Frontal cortex (tissue), 4 donors: ENCODE measurements around the gene SF3B2. TPM values are rescaled to one million over a fixed set of nuclear protein-coding genes. Genes with fewer than 3 reads are reported as not detected.
"Not testable (repeated sequence)": the region's sequence is repeated elsewhere in the genome, so short reads cannot be mapped to it uniquely, and the experiment has no call there.

Experiments used
- DNase-seq, 2 donors: peaks; one replicate each; pipeline ENCODE4 v3.0.0; 2012; ENCODE audit warnings: low spot score in 2 of 2
- FAIRE-seq: peaks from 2 replicates; lab custom pipeline; 2012; peaks lifted over from hg19 to GRCh38; lab: Jason Lieb, UNC
- total RNA-seq: library from RNA; depleted of rRNA; stranded (reverse); fragments of >200 nt; gene quantifications from one replicate; pipeline ENCODE4 v1.2.3, GENCODE V29; 2014
- donor health status: control.
- donor health status: control.
- donor health status: control.

Gene SF3B2
- total RNA-seq, 1 donor from 2014 or later = 90.9 TPM

DNA sequence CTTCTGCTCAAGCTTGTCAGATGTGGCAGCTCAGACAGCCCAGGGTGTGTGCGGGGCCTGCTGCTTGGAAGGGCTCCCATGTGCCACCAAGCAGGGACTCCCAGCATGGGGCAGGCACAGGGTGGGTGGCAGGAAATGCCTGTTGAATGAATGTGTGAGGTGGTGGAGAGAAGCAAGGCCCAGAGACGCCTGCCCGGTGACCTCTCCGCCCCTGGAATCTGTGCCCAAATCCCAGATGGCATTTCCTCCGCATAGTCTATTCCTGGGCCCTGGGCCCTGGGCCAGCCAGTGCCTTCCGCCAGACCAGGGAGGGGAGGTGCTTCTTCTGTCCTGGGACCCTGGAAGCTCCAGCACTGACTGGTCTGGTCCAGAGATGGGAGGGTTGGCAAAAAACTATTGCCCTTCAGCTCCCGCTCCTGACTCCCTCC is 36.7 kb upstream of the SF3B2 start:
- DNase-seq (no peak), FAIRE-seq (no peak)

GRCh38 chr11:66015936-66016792 is 36.0 kb upstream of the SF3B2 start:
- DNase-seq (no peak), FAIRE-seq (no peak)

- FAIRE-seq = no peak
These were observed 35.4 kb upstream of the SF3B2 start for GRCh38 chr11:66016793-66017177.

GRCh38 chr11:66017321-66017720 is 34.8 kb upstream of the SF3B2 start:
- DNase-seq (no peak), FAIRE-seq (no peak)

More at GRCh38 chr11:66016793-66017177, 35.4 kb upstream of the SF3B2 start:
- no peak for DNase-seq

DNA sequence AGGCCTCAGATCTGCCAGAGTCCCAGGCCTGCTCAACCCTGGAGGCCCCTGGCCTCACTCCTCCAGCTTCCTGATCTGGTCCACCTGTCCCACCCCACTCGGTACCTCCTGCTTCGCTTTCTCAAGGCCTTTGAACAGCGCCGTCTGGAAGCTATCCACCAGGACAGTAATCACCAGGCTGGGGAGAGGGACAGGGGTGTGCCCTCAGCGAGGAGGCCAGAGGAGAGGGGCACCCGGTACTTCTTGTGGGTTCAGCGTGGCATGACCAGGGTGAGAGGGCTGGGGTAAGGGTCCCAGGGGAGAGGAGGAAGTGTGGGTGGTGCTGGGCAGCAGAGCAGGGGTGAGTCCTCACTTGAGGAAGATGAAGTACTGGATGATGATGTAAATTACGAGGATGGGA is 32.0 kb upstream of the SF3B2 start:
- no peak for DNase-seq
- no peak for FAIRE-seq

DNA sequence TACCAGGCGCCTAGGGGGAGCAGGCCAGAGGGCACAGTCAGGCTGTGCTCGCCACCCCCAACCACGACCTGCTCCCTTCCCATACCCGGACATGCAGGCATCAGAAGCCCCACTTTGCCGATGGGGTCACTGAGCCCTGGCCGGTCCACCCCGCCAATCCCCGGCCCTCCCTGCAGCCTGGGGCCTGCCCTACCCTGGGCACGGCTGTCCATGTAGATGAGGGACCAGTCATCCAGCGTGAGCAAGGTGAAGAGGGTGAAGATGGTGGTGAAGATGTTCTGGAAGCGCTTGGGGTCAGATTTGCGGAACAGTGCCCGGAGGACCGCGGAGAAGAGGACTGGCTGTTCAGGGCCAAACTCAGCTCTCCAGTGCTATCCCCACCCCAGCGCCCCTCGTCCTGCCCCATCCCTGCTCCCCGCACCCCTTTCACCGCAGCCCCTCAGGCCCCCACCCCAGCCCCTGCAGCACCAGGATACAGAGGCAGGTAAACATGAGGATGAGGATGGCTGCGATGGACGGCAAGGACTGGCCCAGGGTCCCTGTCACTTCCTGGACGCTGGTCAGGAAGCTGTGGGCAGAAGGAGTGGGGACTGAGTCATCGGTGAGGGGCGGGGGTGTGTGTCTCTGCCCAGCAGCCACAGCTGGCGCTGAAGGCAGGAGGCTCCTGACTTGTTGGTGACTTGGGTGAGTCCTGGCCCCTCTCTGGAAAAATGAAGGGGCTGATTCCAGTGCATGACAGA is 31.4 kb upstream of the SF3B2 start:
- FAIRE-seq (no peak), DNase-seq (no peak)

- DNase-seq (peak; percentile 71 to 86), FAIRE-seq (no peak)
These were observed 29.6 kb upstream of the SF3B2 start for GRCh38 chr11:66022401-66023185.

DNA sequence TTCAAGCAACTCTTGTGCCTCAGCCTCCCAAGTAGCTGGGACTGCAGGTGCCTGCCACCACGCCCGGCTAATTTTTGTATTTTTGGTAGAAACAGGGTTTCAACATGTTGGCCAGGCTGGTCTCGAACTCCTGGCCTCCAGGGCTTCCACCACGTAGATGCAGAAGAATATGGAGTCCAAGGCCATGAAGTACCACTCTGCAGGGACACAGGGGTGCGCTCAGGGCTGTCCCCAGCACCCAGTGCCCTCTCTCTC is 29.1 kb upstream of the SF3B2 start:
- DNase-seq, FAIRE-seq: not testable (repeated sequence)

DNA sequence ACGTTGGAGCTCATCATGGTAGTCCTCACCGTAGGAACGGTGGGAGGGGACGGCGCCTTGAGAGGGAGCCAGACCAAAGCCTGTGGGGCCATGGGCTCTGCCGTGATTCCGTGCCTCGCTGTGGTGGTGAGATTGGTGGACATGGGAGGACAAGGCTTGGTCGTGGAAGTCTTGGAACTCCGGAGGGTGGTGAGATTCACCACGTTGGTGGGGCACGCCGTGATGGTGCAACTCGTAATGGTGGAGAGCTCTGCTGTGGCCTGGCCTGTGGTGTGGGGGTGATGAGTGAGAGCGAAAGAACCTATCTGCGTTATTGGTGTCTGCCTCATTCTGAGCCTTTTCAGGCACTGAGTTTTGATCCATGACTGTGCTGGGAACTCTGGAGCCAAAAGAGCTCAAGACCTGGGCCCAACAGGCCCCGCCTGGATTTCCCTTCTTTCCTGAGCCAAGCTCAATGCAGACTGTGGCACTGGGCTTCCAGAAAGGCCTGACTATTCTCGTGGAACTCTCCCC is 26.1 kb upstream of the SF3B2 start, which contains the start of gene CATSPER1:
CATSPER1 (minus strand) TSS at position 463 of the 513 bp plus-strand sequence; CDS start at position 363, 100 bp downstream.
- no peak for FAIRE-seq
- DNase-seq = no peak

DNA sequence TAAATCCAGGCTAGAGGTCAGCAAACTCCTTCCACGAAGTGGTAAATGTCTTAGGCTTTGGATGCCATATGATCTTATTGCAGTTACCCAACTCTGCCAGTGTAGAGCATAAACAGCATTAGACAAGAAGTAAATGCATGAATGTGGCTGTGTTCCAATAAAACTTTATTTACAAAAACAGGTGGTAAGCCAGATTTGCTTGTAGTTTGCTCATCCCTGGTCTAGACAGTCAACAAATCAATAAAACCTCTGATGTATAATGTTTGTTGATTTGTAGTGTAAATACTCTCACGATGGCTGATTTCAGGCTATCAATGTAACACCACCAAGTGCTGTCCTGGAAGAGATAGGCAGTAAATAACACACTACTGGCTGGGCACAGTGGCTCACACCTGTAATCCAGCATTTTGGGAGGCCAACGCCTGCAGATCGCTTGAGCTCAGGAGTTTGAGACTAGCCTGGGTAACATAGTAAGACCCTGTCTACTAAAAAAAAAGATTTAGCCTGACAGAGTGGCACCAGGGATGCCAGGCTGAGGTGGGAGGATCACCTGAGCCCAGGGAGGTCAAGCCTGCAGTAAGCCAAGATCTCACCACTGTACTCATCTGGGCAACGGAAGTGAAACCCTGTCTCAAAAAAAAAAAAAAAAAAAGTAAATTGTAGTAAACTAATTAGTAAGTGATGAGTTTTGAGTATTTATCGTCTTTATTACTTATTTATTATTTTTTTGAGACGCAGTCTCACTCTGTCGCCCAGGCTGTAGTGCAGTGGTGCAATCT is 19.0 kb upstream of the SF3B2 start:
- FAIRE-seq (no peak), DNase-seq (no peak)

DNA sequence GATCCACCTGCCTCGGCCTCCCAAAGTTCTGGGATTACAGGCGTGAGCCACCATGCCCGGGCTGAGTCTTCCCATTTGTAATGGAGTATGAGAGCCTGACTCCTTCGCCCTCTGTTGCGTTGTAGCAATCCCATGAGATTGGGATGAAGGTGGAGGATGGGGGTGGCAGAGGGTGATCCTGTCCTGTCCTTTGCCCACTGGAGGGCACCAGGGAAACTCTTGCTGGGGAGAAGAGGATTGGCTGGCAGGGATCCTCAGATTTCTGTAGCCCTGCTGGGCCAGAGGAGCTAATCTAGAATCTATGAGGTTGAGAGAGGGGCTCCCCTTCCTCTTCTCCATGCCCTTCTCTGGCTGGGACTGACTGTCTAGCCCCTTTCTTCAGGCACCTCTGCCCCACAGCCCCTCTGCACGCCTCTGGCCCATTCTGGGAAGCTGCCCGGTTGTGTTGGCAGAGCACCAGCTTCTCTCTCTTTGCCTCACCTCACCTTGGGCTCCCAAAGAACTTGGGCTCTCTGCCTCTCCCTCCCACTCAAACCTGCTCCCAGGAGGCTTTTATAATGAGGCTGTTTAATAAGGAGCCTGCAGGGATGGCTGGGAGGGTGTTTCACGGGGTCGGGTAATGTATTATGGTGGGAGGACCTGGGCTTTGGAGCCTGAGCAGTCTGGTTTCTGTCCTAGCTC is 16.4 kb upstream of the SF3B2 start:
- FAIRE-seq (no peak), DNase-seq (no peak)

DNA sequence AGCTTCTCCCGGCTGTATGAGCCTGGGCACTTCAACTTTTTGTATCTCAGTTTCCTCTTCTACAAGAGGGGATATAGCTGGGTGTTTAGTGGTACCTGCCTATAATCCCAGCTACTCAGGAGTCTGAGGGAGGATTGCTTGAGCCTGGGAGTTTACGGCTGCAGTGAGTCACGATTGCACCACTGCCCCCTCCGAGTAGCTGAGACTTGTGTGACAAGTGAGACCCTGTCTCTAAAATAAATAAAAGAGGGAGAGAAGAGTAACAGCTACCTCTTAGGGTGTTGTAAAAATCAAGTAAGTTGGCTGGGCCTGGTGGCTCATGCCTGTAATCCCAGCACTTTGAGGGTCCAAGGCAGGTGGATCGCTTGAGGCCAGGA is 15.8 kb upstream of the SF3B2 start:
- FAIRE-seq = no peak

GRCh38 chr11:66037327-66037726 is 14.8 kb upstream of the SF3B2 start:
- no peak for DNase-seq
- no peak for FAIRE-seq

More for the DNA sequence above, 15.8 kb upstream of the SF3B2 start:
- no peak for DNase-seq

GRCh38 chr11:66039765-66040164 is 12.4 kb upstream of the SF3B2 start:
- DNase-seq = no peak
- no peak for FAIRE-seq

- DNase-seq (peak; percentile 5 to 10), FAIRE-seq (no peak)
These were observed 9.8 kb upstream of the SF3B2 start for GRCh38 chr11:66042227-66042995.

DNA sequence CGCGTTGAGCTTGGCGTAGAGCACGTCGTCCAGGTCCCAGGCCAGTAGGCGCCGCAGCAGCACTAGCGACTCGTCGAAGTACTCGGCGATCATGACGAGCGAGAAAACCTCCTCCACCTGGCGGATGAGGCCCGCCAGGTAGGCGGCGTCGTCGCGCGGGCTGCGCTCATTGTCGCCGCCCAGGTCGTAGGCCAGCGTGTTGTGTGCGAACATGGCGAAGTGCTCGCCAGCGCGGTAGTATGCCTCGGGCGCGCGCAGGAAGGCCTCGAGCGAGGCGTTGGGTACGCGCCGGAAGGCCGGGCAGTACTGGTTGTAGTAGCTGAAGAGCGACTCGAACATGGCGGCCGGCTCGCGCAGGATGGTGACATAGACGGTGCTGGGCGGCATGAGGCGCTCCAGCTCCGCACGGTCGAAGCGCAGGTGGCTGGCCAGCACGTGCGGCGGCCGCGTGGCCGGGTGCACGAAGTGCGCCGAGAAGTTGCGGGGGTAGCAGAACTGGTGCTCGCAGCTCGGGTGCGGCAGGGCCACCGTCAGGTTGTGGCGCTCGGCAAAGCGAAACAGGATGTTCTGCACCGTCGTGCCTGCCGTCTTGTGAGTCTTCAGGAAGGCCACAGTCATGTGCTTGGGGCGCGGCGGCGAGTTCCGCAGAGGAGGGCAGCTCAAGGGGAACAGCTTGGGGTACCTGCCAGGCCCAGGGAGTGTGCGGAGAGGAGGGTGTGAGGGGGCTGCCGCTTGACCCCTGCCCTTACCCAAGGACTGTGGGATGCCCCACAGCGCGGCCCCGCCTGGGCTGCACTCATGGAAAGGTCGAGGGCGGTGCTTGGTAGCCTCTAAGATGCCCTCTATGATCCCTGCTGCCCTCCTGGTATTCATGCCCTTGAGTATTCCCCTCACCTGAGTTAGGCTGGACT is 8.9 kb upstream of the SF3B2 start:
- no peak for FAIRE-seq
- peak; percentile 4 to 27 for DNase-seq

DNA sequence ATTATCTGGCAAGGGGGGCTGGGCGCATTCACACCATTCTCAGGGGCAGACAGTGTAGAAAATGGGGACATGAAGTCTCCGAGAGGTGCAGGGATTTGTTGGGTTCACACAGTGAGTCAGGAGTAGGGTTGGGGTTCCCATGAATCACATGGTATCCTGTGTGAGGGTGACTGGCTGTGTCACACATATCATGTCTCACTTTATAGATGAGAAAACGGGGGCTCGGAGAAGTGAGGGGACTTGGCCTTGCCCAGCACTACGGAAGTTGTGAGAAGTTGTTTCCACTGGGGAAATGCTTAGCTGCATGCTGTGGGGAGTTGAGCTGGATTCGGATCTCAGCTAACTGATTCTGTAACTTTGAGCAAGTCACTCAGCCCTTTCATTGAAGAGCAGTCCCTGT is 7.4 kb upstream of the SF3B2 start:
- DNase-seq (no peak), FAIRE-seq (no peak)
